T-helper 9 cell (primary cell): ENCODE data around the gene CLEC14A.

Experiments
- DNase-seq: peaks from one replicate; pipeline ENCODE4 v3.0.0-alpha.2; 2020
- total RNA-seq, 2 donors: gene quantifications; one replicate each; lab custom pipeline; 2026; lab: John Stamatoyannopoulos, UW

The CLEC14A gene
- total RNA-seq, result 0 to 0.24 reads per million in 2 donors

DNA sequence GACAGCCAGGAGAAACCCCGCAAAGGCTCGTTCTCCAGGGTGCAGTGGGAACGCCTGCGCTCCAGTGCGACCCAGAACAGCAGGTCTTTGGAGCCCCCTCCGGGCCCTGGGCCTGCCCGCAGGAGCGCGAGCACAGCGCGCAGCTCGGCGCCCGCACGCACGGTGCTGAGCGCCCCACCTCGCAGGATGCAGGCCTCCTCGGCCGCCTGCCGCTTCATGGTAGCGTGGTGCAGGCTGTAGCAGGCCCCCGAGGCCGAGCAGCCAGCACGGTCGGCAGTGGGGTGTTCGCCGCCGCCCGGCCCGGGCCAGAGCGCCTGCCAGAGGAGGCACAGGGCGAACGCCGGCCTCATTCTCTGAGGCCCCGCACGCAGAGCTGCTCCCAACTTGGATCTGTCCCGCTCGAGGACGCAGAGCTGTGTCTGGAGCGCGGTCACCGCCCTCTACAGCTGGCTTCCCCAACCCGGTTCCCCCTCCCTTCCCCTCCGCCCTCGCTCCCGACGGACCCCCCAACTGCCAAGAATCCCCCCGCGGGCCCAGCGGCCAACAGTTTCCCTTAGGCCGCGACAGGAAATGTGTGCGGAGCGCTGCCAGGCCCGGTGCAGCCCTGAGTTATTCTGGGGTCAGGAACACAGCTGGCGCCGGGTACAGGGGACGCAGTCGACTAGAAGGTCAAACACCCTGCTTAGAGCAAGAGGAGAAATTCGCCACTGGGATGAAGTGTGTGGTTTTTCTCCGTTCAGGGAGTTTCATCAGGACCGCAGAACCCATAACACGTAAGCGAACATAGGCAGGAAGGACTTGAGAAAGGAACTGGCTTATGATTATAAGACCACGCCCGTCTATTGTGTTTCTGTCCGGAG, at the start of gene CLEC14A:
CLEC14A (minus strand) TSS at position 421 of the 860 bp plus-strand sequence; CDS start at position 350, 71 bp downstream.
- no peak for DNase-seq

- no peak for DNase-seq
Measured at GRCh38 chr14:38302966-38303365, 47.1 kb upstream of the CLEC14A start.

DNA sequence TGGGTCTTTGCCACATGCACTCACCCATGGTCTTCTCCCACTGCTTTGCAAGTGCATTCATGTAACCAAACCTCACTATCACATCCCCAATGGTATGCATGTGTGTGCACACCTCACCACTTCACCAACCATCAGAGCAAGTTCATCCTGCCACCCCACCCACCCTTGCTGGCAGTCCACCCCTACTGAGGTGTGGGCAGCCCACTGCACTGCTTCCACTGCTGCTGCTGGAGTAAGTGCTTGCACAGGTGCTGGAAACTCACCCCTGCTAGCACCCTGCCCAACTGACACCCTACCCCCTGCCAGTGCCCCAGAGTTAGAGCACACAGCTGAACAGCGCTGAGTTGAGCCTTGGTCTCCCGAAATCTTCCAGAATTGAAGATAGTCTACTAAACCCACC, 46.1 kb upstream of the CLEC14A start:
- DNase-seq, result no peak

- DNase-seq, result no peak
Measured at GRCh38 chr14:38297681-38298080, 41.8 kb upstream of the CLEC14A start.

GRCh38 chr14:38291681-38292467, 36.0 kb upstream of the CLEC14A start:
- no peak for DNase-seq

- DNase-seq, result no peak
Measured at GRCh38 chr14:38290601-38291188, 34.8 kb upstream of the CLEC14A start.

GRCh38 chr14:38286452-38286851, 30.6 kb upstream of the CLEC14A start:
- no peak for DNase-seq

DNA sequence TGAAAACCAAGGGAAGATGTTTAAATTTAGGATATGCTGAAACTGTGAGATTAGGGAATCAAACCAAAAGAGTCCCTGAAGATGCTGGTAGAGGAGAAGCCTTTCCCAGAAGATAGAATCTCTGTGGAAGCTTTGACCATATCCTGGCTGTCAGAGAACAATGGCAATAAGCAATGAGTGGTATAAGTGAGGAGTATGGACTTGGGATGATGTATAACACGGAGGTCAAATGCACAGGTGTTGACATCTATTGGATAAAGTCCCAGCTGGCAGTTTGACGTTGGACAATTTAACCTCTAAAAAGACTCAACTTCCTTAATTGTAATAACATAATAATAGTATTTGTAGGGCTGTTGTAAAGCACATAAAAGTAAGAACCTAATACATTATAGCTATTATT, 30.1 kb upstream of the CLEC14A start:
- DNase-seq, result no peak

- no peak for DNase-seq
Measured at GRCh38 chr14:38282936-38283335, 27.0 kb upstream of the CLEC14A start.

DNA sequence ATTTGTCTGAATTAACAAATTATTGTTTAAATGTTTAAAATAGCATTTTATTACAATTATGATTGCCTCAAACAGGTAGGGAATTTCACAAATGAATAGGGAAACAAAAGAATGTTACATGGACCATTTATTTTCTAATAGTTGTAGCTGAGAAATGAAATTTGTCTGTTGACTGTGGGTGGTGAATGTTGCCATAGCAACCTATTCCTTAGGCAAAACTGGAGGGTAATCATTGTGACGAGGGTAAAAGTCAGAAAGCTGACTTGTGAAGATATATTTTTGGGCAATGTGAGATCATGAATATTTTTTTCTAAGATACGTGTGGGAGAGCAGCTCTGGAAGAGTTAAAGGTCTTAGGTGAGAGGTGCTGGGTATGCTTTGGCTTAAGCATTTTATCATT, 24.2 kb upstream of the CLEC14A start:
- no peak for DNase-seq

DNA sequence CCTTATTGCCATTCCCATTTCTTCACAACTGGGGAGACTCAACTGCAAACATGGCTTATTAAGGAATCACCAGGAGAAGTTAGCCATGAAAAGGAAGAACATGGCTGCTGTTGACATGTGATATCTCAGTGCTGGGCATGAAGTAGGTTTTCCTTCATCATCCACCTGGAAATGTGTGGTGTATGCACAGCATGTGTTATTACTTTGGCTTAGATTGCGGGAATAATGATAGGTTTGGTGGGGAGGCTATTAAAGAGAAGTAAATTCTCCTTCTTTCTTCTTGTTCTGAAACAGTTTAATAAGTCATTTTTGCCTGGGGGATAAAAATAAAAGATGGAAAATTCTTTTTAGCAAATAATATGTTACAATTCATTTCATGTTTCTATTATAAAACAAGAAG, 23.7 kb upstream of the CLEC14A start:
- DNase-seq, result no peak

GRCh38 chr14:38278035-38278434, 22.1 kb upstream of the CLEC14A start:
- no peak for DNase-seq

DNA sequence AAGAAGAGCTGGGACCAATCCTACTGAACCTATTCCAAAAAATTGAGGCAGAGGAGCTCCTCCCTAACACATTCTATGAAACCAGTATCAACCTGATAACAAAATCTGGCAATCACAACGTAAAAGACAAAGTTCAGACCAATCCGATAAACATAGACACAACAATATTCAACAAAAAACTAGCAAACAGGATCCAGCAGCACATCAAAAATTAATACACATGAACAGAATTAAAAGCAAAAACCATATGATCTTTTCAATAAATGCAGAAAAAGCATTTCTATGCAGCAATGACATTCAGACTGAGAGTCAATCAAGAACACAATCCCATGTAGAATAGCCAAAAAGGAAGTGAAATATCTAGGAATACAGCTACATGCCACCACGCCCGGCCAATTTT, 7.0 kb upstream of the CLEC14A start:
- no peak for DNase-seq

GRCh38 chr14:38261620-38262019, 5.7 kb upstream of the CLEC14A start:
- no peak for DNase-seq

- DNase-seq, result no peak
Measured at GRCh38 chr14:38257507-38257906, 1.6 kb upstream of the CLEC14A start.

GRCh38 chr14:38256533-38256840, 594 bp upstream of the CLEC14A start:
- DNase-seq, result no peak

GRCh38 chr14:38255408-38255672, 553 bp downstream of the CLEC14A start:
- DNase-seq, result no peak

DNA sequence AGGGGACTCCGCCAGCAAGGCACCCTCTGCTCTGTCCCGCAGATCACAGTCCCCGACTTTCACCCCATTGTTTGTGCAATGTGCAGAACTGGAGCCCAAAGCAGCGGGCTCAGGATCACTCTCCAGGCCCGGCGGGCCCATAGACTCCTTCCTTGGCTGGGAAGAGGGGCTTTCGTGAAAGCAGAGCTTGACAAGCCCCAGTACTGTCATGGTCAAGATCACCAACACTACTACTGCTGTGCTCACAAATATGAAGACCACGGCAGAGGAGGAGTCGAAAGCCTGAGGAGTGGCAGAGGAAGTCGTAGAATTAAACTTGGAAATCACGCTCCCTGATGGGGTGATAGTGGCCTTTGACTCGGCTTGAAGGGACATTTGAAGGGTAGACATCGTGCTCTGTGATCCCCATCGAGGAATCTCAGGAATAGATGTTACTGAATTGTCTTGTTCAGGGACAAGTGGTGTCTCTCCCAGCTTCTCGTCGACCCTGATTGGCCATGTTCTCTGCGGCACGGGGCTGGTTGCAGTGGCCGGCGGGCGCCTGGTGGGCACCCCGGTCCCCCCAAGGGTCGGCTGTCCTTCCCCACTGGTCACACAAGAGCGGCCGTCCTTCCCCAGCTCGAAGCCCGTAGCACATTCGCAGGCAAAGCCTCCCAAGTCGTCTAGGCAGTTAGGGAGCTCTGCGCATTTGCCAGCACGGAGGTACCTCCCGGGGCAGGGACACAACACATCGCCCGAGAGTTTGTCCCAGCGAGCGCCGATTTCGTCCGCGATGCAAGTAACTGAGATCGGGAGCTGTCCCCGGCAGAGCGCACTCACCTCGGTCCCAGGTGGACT, 1.1 kb downstream of the CLEC14A start:
- DNase-seq, result no peak

DNA sequence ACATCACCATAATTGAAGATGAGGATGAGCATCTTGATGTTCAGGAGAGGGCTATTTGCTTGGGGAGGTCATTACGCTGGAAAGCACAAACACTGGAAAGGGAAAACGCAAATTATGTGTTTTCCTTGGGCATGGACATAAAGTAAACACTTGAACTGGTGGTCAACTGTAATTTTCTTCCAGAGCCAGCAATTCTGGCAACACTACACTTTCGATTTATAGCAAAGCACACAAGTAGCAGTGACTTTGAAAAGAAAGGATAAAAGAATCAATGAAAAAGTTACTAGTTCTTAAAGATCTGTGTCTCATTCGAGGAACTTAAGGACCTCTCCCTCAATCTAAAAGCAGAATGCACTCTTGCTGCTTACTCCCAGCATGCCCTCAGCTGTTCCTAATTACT, 2.2 kb downstream of the CLEC14A start:
- DNase-seq, result no peak

- DNase-seq, result no peak
Measured at GRCh38 chr14:38252066-38252710, 3.7 kb downstream of the CLEC14A start.

DNA sequence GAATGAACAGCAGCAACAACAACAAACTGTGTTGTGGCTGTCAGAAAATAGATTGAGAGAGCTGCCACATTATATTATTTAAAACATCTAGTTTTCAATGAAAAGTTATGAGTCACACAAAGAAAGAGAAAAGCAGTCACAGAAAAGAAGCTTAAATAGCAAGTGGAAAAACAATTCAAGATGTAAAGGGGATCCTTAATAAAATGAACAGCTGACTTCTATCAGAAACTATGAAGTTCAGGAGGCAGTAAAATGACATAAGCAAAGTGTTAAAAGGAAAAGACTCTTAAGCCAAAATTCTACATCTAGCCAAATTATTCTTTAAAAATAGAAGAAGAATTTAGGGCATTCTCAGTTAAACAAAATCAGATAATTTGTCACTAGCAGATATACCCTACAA, 5.6 kb downstream of the CLEC14A start:
- no peak for DNase-seq

- DNase-seq, result no peak
Measured at GRCh38 chr14:38248321-38249028, 7.4 kb downstream of the CLEC14A start.
